ENCODE data around the gene ANKRD12.

- TF ChIP-seq EZH2 (IDR thresholded peaks at IDR 0.05) (no peak), POLR2AphosphoS5 (IDR thresholded peaks at IDR 0.05; ENCODE audit: borderline replicate concordance, low read depth, low read length) (no peak), FOXP2 (optimal IDR thresholded peaks at IDR 0.05; ENCODE audit: control extremely low read depth, extremely low read length, insufficient read depth) (no peak)
Measured at GRCh38 chr18:9100796-9101195, 35.8 kb upstream of the ANKRD12 start.
